HepG2 (cell line): ENCODE results near the gene UBR4. TPM values are rescaled to one million over a fixed set of nuclear protein-coding genes. Genes with fewer than 3 reads are reported as not detected.

Experiments
- ATAC-seq: fragments of 200-7000 bp; cut with Tn5 transposase; 3 replicates; pipeline ENCODE4 v1.9.1; 2020; ENCODE audit warnings: mild to moderate bottlenecking, moderate library complexity
- BruUV-seq: library from RNA; stranded (reverse); fragments of 400-500 nt; replicated peaks from 2 replicates; lab custom pipeline; 2021; lab: Mats Ljungman, UMichigan
- CTCF ChIA-PET: fragments of 300-600 bp; formaldehyde crosslinking; extraction: SDS; loops from one replicate; lab custom pipeline; 2021; ENCODE audit warnings: low total read pairs, inconsistent platforms, low intra/inter-chr PET ratio; lab: Yijun Ruan, JAX
- POLR2A ChIA-PET: fragments of 350-600 bp; sonication (Branson Sonifier 250); formaldehyde crosslinking; loops from one replicate; lab custom pipeline; 2020; ENCODE audit warnings: antibody characterized with exemption, inconsistent platforms; lab: Yijun Ruan, JAX
- DNase-seq: peaks from one replicate; pipeline ENCODE4 v3.0.0-alpha.2; 2015; ENCODE audit warnings: low spot score
- FAIRE-seq: peaks from 3 replicates; lab custom pipeline; 2011; peaks lifted over from hg19 to GRCh38; lab: Jason Lieb, UNC
- H2AFZ ChIP-seq: one replicate; pipeline ENCODE4 v1.6.1; 2011; ENCODE audit warnings: low read length, inconsistent platforms
- H3K27ac ChIP-seq: fragments of 300-600 bp; 3 replicates; pipeline ENCODE4 v1.8.0; 2011; ENCODE audit warnings: mixed run types, mild to moderate bottlenecking, mixed read lengths, low read length, inconsistent platforms; ENCODE audit not compliant: insufficient read depth; ENCODE audit errors: extremely low read length
- H3K27me3 ChIP-seq, 2 experiments: fragments of 200-600 bp in 1 of 2; 2 replicates in 1 of 2; 3 replicates in 1 of 2; pipeline versions ENCODE4 v1.6.0 to v1.8.0; 2011; ENCODE audit warnings: low read length in 2 of 2, mild to moderate bottlenecking in 2 of 2, moderate library complexity in 2 of 2, inconsistent platforms in 1 of 2; ENCODE audit not compliant: insufficient read depth in 2 of 2, control insufficient read depth in 1 of 2
- H3K36me3 ChIP-seq, 2 experiments: fragments of 200-600 bp in 1 of 2; replicated peaks in 1 of 2; 2 replicates in 1 of 2; 3 replicates in 1 of 2; pipeline versions ENCODE4 v1.5.1 to v1.8.0; 2011; ENCODE audit warnings: low read length in 2 of 2, inconsistent platforms in 1 of 2; ENCODE audit not compliant: insufficient read depth in 2 of 2, control insufficient read depth in 1 of 2
- H3K4me1 ChIP-seq: 2 replicates; pipeline ENCODE4 v1.5.1; 2012; ENCODE audit warnings: low read length, inconsistent platforms; ENCODE audit not compliant: insufficient read depth
- H3K4me2 ChIP-seq: 2 replicates; pipeline ENCODE4 v1.6.0; 2011; ENCODE audit warnings: low read depth, low read length, inconsistent platforms
- H3K4me3 ChIP-seq, 3 experiments: fragments of 200-600 bp in 1 of 3; sonication (generic), shearing (Covaris generic) in 1 of 3; replicated peaks in 1 of 3; 2 replicates each; pipeline ENCODE4 v1.5.1; 2011 to 2016; ENCODE audit warnings: low read length in 3 of 3, inconsistent platforms in 2 of 3, low read depth in 2 of 3, mild to moderate bottlenecking in 2 of 3, control low read depth in 1 of 3, mixed read lengths in 1 of 3; ENCODE audit not compliant: insufficient read depth in 1 of 3
- H3K79me2 ChIP-seq: one replicate; pipeline ENCODE4 v1.6.1; 2011; ENCODE audit warnings: low read length, inconsistent platforms; ENCODE audit not compliant: insufficient read depth
- H3K9ac ChIP-seq: 2 replicates; pipeline ENCODE4 v1.6.0; 2011; ENCODE audit warnings: mild to moderate bottlenecking, low read depth, low read length, inconsistent platforms; ENCODE audit not compliant: insufficient read depth
- H3K9me3 ChIP-seq: 2 replicates; pipeline ENCODE4 v1.5.1; 2012; ENCODE audit warnings: mild to moderate bottlenecking, low read length
- H4K20me1 ChIP-seq: 2 replicates; pipeline ENCODE4 v1.6.0; 2011; ENCODE audit warnings: inconsistent platforms, mild to moderate bottlenecking, low read length, moderate library complexity; ENCODE audit not compliant: insufficient read depth
- CCDC6 ChIP-seq: sonication (generic); formaldehyde crosslinking; IDR thresholded peaks from 2 replicates; pipeline ENCODE4 v1.8.1; 2022; ENCODE audit warnings: mild to moderate bottlenecking, missing genetic modification reagents, moderate library complexity
- FOXA1 ChIP-seq, 2 experiments: fragments of 450-650 bp in 1 of 2; sonication (generic) in 1 of 2; formaldehyde crosslinking in 1 of 2; IDR thresholded peaks; 2 replicates each; pipeline versions ENCODE4 v1.4.0 to v1.6.1; 2016 to 2020; ENCODE audit warnings: missing genetic modification reagents in 1 of 2
- GLI4 ChIP-seq: sonication (generic); formaldehyde crosslinking; IDR thresholded peaks from 2 replicates; pipeline ENCODE4 v1.5.1; 2020; ENCODE audit warnings: missing genetic modification reagents, mild to moderate bottlenecking, moderate library complexity, borderline replicate concordance
- RARA ChIP-seq: IDR thresholded peaks from 2 replicates; pipeline ENCODE4 v1.6.1; 2016; ENCODE audit warnings: missing genetic modification reagents, missing compliant biosample characterization
- SIX4 ChIP-seq: sonication (generic); formaldehyde crosslinking; IDR thresholded peaks from 2 replicates; pipeline ENCODE4 v1.4.0; 2020; ENCODE audit warnings: missing genetic modification reagents
- TSC22D2 ChIP-seq: sonication (generic); formaldehyde crosslinking; IDR thresholded peaks from 2 replicates; pipeline ENCODE4 v1.5.1; 2020; ENCODE audit warnings: missing genetic modification reagents, mild to moderate bottlenecking, borderline replicate concordance
- ZMYM3 ChIP-seq: sonication (generic); formaldehyde crosslinking; IDR thresholded peaks from 2 replicates; pipeline ENCODE4 v1.5.1; 2020; ENCODE audit warnings: mild to moderate bottlenecking, missing genetic modification reagents
- WGBS: methylation state at CpG from one replicate; pipeline ENCODE4 v1.1.6; 2017; ENCODE audit warnings: low lambda C conversion rate; 5-methylcytosine and 5-hydroxymethylcytosine counted together
- in situ Hi-C: cut with HindIII; loops from 2 replicates; pipeline ENCODE4 v1.10.0; 2017; ENCODE audit warnings: low pct_unique_long_range_greater_than_20kb; ENCODE audit not compliant: extremely low pct_ligation_motif_present
- intact Hi-C: fragments of 100-400 bp; cut with micrococcal nuclease; formaldehyde crosslinking; loops from one replicate; pipeline ENCODE4 v1.10.0; 2022; ENCODE audit not compliant: unreplicated experiment
- polyA plus RNA-seq, 8 experiments: library from polyadenylated mRNA; depleted of rRNA in 3 of 8; stranded (reverse) in 7 of 8; unstranded in 1 of 8; fragments of >200 nt; fragmentation: Illumina TruSeq in 4 of 8; extraction: Trizol in 4 of 8; gene quantifications; 2 replicates each; pipeline versions ENCODE4 v1.2.1 to v1.2.3, GENCODE V29; 2011 to 2016; ENCODE audit warnings: low read depth in 4 of 8, missing spikeins in 1 of 8, mixed read lengths in 1 of 8; ENCODE audit not compliant: insufficient read depth in 1 of 8
- total RNA-seq, 5 experiments: library from RNA; depleted of rRNA; stranded (reverse); fragments of >200 nt; fragmentation: Illumina TruSeq; extraction: Trizol; gene quantifications; 2 replicates each; pipeline ENCODE4 v1.2.3, GENCODE V29; 2016; ENCODE audit warnings: low read depth in 1 of 5
- TF ChIP-seq, protein P1 (sequence below): sonication (generic); formaldehyde crosslinking; IDR thresholded peaks from 2 replicates; pipeline ENCODE4 v1.4.0; 2020; ENCODE audit warnings: low read depth, missing genetic modification reagents
- TF ChIP-seq, protein P2 (sequence below): sonication (generic); formaldehyde crosslinking; IDR thresholded peaks from 2 replicates; pipeline ENCODE4 v1.5.1; 2020; ENCODE audit warnings: mild to moderate bottlenecking, missing genetic modification reagents, moderate library complexity
- TF ChIP-seq, protein P3 (sequence below): sonication (generic); formaldehyde crosslinking; IDR thresholded peaks from 2 replicates; pipeline ENCODE4 v1.4.0; 2020; ENCODE audit warnings: missing genetic modification reagents

Gene UBR4
- total and polyA plus RNA-seq, 2 of the 13 experiments (the other 11 are each of a cell fraction or from before 2014, with no cell fraction given) = 59.1 to 106 TPM

DNA sequence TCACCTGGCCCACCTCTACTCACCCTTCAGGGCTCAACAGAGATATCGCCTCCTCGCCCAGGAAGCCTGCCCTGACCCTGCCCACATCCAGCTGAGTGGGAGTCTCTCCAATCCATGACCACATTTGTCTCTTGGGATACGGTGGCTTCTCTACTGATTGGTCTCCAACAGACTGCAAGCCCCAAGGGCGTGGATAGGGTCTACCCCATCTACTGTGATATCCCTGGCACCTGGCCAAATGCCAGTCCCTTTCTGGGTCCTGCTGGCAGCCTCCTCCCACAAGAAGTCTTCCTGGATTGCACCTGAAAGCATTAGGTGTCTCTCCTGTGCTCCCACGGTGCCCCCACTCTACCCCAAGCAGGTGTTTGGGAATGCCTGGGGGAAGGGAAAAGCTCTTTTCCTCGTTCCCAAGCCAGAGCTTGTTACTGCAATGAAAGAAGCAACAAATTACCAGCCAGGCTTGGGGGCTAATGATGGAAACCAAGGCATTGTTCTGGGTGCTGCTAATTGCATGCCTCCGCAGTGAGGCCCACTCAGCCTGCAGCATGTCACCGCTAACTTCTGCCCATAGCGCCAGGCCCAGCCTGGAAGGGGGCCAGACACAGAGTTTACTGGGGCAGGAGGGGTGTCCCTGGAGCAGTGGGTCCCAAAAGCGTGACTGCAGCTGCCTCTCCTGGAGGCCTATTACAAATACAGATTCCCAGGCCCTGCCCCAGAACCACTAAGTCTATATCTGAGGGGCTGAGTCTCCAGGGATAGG is 162.9 kb downstream of the UBR4 start (continued):
- TF ChIP-seq ZMYM3 (CRISPR knock-in tag) = peak; percentile 42; the same call in 1 of the 2 replicates
- TF ChIP-seq TSC22D2 (CRISPR knock-in tag) = no peak

DNA sequence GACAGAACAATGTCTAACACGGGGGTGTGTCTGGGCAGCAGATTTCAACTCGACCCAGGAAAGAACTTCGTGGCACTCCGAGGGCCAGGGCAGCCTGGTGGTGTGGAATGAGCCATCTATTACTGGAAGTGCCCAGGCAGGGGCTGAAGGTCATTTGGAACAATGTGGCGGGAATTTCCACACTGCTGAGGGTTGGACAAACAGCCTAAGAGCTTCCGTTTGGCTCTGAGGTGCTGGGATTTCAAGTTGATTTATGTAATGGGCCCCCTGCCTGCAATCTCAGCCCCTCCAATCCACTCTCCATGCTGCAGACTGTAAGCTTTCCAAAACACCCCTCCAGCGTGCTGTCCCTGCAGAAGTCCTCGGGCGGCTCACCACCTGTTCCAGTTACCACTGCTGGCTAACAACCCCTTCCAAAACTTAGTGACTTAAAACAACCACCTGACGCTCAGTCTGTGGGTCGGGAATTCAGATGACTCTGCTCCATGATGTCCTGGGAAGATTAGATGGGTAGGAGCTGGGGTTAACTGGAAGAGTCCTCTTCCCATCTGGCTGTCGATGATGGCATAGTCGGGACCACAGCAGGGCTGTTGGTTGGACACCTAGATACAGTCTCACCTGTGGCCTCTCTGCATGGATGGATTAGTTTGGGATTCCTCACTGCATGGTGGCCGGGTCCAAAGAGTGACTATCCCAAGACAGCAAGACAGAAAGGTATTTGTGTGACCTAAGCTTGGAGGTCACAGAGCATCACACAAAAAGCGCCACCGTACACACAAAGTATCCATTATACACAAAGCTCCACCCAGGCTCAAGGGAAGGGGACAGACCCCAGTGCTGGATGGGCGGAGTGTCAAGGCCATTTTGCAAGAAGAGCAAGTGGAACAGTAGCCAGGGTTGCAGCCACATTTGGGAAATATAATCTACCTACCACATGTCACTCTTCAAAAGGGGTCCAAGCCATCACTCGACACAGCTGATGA is 163.9 kb downstream of the UBR4 start:
- Histone ChIP-seq H3K4me1 (peaks cover 61% of the 10 kb centered on the region), H3K27me3 (no peaks in the 10 kb centered on the region), H4K20me1 (no peaks in the 10 kb centered on the region), H3K4me2 (peak overlapping the region; percentile 66), H3K36me3 (no peaks in the 10 kb centered on the region), H3K4me3 (peak overlapping the region in 1 of 3 experiments; percentile 23; a peak in 1 of 6 replicates), H3K27ac (peak overlapping the region; percentile 68), H3K9me3 (no peaks in the 10 kb centered on the region), H2AFZ (no peak overlapping the region), H3K79me2 (no peaks in the 10 kb centered on the region), H3K9ac (peak overlapping the region; percentile 44)
- in situ Hi-C loops (no loop called here), intact Hi-C loops (loop anchor here (5.0 kb wide), 1 partner anchor 34 kb away; no protein-coding TSS in a partner anchor)
- BruUV-seq = TSS peak; percentile 98
- 2% methylated on average over 18 of the region's 18 CpGs for WGBS
- FAIRE-seq = peak; percentile 93
- ChIA-PET CTCF (no interaction called here), POLR2A (interaction anchor here (1.0 to 1.6 kb wide), 8 partner anchors 10 to 143 kb away, joined by 3 to 13 read pairs (median 4); no protein-coding TSS in a partner anchor)
- ATAC-seq = peak; percentile 66
- peak; percentile 95 for DNase-seq
- TF ChIP-seq, protein P1, sequence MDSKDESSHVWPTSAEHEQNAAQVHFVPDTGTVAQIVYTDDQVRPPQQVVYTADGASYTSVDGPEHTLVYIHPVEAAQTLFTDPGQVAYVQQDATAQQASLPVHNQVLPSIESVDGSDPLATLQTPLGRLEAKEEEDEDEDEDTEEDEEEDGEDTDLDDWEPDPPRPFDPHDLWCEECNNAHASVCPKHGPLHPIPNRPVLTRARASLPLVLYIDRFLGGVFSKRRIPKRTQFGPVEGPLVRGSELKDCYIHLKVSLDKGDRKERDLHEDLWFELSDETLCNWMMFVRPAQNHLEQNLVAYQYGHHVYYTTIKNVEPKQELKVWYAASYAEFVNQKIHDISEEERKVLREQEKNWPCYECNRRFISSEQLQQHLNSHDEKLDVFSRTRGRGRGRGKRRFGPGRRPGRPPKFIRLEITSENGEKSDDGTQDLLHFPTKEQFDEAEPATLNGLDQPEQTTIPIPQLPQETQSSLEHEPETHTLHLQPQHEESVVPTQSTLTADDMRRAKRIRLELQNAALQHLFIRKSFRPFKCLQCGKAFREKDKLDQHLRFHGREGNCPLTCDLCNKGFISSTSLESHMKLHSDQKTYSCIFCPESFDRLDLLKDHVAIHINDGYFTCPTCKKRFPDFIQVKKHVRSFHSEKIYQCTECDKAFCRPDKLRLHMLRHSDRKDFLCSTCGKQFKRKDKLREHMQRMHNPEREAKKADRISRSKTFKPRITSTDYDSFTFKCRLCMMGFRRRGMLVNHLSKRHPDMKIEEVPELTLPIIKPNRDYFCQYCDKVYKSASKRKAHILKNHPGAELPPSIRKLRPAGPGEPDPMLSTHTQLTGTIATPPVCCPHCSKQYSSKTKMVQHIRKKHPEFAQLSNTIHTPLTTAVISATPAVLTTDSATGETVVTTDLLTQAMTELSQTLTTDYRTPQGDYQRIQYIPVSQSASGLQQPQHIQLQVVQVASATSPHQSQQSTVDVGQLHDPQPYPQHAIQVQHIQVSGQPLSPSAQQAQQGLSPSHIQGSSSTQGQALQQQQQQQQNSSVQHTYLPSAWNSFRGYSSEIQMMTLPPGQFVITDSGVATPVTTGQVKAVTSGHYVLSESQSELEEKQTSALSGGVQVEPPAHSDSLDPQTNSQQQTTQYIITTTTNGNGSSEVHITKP (CRISPR knock-in tag) = peak; percentile 67; the same call in 1 of the 2 replicates
- TF ChIP-seq RARA (CRISPR knock-in tag) = peak; percentile 66
- TF ChIP-seq CCDC6 (CRISPR knock-in tag) = 0 out of 2 replicates have a peak, but pooled peaks have one; percentile 41
- TF ChIP-seq, protein P2, sequence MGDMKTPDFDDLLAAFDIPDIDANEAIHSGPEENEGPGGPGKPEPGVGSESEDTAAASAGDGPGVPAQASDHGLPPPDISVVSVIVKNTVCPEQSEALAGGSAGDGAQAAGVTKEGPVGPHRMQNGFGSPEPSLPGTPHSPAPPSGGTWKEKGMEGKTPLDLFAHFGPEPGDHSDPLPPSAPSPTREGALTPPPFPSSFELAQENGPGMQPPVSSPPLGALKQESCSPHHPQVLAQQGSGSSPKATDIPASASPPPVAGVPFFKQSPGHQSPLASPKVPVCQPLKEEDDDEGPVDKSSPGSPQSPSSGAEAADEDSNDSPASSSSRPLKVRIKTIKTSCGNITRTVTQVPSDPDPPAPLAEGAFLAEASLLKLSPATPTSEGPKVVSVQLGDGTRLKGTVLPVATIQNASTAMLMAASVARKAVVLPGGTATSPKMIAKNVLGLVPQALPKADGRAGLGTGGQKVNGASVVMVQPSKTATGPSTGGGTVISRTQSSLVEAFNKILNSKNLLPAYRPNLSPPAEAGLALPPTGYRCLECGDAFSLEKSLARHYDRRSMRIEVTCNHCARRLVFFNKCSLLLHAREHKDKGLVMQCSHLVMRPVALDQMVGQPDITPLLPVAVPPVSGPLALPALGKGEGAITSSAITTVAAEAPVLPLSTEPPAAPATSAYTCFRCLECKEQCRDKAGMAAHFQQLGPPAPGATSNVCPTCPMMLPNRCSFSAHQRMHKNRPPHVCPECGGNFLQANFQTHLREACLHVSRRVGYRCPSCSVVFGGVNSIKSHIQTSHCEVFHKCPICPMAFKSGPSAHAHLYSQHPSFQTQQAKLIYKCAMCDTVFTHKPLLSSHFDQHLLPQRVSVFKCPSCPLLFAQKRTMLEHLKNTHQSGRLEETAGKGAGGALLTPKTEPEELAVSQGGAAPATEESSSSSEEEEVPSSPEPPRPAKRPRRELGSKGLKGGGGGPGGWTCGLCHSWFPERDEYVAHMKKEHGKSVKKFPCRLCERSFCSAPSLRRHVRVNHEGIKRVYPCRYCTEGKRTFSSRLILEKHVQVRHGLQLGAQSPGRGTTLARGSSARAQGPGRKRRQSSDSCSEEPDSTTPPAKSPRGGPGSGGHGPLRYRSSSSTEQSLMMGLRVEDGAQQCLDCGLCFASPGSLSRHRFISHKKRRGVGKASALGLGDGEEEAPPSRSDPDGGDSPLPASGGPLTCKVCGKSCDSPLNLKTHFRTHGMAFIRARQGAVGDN (CRISPR knock-in tag) = peak; percentile 72
- no peak for TF ChIP-seq GLI4 (CRISPR knock-in tag)
- TF ChIP-seq SIX4 (CRISPR knock-in tag) = 0 out of 2 replicates have a peak, but pooled peaks have one; percentile 11
- no peak for TF ChIP-seq FOXA1 (IDR thresholded peaks at IDR 0.05)
- peak; percentile 28 for TF ChIP-seq FOXA1 (CRISPR knock-in tag; IDR thresholded peaks at IDR 0.05)
- TF ChIP-seq, protein P3, sequence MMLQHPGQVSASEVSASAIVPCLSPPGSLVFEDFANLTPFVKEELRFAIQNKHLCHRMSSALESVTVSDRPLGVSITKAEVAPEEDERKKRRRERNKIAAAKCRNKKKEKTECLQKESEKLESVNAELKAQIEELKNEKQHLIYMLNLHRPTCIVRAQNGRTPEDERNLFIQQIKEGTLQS = no peak
